Measurements from ENCODE around the gene BUD23. TPM values are rescaled to one million over a fixed set of nuclear protein-coding genes. Genes with fewer than 3 reads are reported as not detected.

The BUD23 gene
- total RNA-seq, result 47.5 and 66.5 TPM in 2 replicates

GRCh38 chr7:73683056-73683787, at the start of gene BUD23, which contains the start of gene DNAJC30:
BUD23 (plus strand) TSS chr7:73683597; CDS start chr7:73683626, 29 bp downstream.
DNAJC30 (minus strand) TSS chr7:73683453; CDS start chr7:73683423, 30 bp downstream.

GRCh38 chr7:73667344-73668102, 15.9 kb upstream of the BUD23 start, which contains the start of gene VPS37D:
VPS37D (plus strand) TSS chr7:73667831; CDS start chr7:73667959, 128 bp downstream.

GRCh38 chr7:73718905-73719805, 35.8 kb downstream of the BUD23 start, which contains the start of gene STX1A:
STX1A (minus strand) TSS chr7:73719669; CDS start chr7:73719631, 38 bp downstream.

GRCh38 chr7:73738612-73739386, 55.4 kb downstream of the BUD23 start, which contains the start of gene ABHD11:
ABHD11 (minus strand) TSS chr7:73738802; CDS start chr7:73738770, 32 bp downstream.

Other genes starting within 250 kb of the BUD23 start
- 0.44 and 0.75 TPM in 2 replicates for gene FZD9, start 249.8 kb upstream of the BUD23 start, total RNA-seq
- gene BAZ1B, start 161.3 kb upstream of the BUD23 start, total RNA-seq, result 66.6 and 80.3 TPM in 2 replicates
- 22.7 and 26.1 TPM in 2 replicates for gene BCL7B, start 125.9 kb upstream of the BUD23 start, total RNA-seq
- 110 and 120 TPM in 2 replicates for gene TBL2, start 105.0 kb upstream of the BUD23 start, total RNA-seq
- gene MLXIPL, start 59.1 kb upstream of the BUD23 start, total RNA-seq, result not detected in 2 replicates
- 3.3 and 9.2 TPM in 2 replicates for gene VPS37D, start 15.8 kb upstream of the BUD23 start, total RNA-seq
- gene DNAJC30, start 144 bp upstream of the BUD23 start, total RNA-seq, result 1.8 and 2.2 TPM in 2 replicates
- gene STX1A, start 36.1 kb downstream of the BUD23 start, total RNA-seq, result 17.4 and 32.3 TPM in 2 replicates
- gene ABHD11, start 55.2 kb downstream of the BUD23 start, total RNA-seq, result 17.0 and 37.1 TPM in 2 replicates
- gene CLDN3, start 86.7 kb downstream of the BUD23 start, total RNA-seq, result 0.12 and 0.44 TPM in 2 replicates
- 58.2 and 84.7 TPM in 2 replicates for gene CLDN4, start 147.4 kb downstream of the BUD23 start, total RNA-seq
- 26.5 and 51.5 TPM in 2 replicates for gene METTL27, start 158.9 kb downstream of the BUD23 start, total RNA-seq
- gene TMEM270, start 177.6 kb downstream of the BUD23 start, total RNA-seq, result not detected in 2 replicates